HG02610 (cell line): ENCODE results near the gene KIAA1217.

Experiments
- ATAC-seq: cut with Tn5 transposase; IDR thresholded peaks from one replicate; pipeline ENCODE4 v1.9.1; 2021; ENCODE audit warnings: mild to moderate bottlenecking, moderate library complexity; ENCODE audit not compliant: unreplicated experiment

KIAA1217 gene

DNA sequence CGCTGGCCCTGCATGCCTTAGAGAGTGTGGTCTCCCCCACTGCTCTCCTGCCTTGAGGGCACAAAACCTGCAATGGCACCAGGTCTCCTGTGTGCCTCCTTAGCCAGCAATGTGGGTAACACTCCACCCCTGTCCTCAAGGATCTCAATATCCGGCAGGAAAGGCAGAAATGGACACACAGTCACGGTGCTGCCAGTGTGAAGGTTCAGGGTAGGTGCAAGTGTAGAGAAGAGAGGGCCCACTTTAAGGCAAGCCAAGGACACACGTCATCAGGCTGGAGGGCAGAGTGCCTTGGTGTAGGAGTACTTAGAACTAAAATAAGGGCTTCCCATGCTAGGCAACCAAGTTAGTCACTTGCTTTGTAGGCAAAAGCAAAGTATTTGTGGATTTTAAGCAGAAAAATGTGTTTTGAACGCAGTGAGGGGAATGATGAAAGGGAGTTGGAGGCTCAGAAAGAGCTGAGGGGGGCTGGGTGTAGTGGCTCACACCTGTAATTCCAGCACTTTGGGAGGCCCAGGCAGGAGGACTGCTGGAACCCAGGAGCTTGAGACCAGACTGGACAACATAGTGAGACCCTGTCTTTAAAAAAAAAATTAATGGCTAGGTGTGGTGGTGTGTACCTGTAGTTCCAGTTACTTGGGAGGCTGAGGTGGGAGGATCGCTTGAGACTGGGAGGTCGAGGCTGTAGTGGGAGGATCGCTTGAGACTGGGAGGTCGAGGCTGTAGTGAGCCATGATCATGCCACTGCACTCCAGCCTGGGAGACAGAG lies 361.9 kb downstream of the KIAA1217 start:
- no peak for ATAC-seq

- ATAC-seq: no peak
These were observed 363.0 kb downstream of the KIAA1217 start for GRCh38 chr10:24571870-24572450.

DNA sequence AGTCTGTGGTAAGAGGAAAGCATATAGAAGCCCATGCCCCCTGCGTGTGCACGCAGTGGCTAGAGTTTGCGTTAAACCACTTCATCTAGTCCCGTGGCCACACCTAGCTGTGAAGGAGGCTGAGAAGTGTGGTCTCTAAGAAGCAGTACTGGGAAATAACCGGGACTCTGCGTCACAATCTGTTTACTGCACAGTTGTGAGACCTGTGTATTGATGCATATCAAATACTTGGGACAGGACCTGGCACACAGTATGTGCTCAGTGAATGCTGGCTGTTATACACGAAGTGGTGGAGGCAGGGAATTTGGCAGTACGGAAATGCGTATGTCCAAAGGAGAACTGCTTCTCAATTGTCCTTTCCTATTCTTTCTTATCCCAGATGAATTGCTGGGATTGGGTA lies 365.2 kb downstream of the KIAA1217 start:
- no peak for ATAC-seq

- no peak for ATAC-seq
These were observed 365.7 kb downstream of the KIAA1217 start for GRCh38 chr10:24574578-24575155.

DNA sequence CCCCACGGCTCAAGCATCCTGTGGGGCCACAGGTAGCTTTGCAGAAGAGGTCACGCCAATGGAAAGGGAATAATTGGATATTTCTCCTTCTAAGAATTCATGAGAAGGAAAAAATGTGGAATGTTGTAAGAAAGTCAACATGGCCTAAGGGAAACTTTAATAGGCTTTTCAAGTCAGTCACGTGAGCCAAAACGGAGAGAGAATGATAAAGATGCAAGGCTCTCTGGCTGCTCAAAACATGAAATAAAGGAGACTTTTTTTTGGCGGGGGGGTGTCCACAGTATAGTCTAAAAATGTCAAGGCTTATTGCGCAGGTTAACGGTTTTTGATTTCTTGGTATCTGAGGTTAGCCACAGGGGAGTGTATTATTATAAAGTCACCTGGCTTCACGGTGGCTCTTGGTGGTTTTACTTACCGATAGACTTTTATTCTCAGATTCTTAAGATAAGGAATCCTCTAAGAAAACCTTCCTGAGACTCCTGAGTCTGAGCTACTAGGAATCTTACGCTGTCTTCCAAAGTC lies 366.6 kb downstream of the KIAA1217 start:
- no peak for ATAC-seq

DNA sequence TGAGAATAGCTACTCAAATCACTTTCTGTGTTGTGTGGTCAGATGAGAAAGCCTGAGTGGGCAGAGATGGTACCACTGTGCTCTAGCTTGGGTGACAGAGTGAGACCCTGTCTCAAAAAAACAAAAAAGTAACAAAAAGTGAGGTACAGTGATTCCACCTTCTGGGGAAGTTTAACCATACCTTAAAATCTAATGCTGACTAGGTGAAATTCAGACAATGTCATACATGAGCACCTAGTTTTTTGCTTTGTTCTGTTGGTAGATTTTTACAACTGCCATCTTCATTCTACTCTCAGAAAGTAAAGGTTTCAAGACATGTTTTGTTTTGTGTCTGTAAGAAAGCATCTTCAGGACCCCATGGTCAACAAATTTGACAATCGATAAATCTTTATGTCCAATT lies 370.5 kb downstream of the KIAA1217 start:
- no peak for ATAC-seq

DNA sequence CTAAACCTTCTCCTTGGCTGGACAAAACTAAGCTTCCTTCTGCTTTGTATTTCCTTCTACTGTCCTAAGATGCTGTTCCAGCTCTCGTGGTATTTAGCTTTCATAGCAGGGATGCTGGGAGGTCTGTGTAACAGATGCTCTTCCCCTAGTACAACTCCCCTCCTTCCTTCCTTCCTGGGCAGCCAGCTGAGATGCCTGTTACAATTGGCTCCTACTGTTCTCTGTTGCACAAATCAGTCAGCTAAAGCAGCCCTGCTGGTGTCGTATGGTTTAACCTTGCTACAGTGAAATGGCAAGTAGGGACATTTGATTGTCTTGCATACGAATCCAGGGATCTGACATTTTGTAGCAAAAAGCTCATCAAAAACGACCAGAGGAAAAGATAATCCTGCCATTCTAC lies 371.0 kb downstream of the KIAA1217 start:
- ATAC-seq: no peak

DNA sequence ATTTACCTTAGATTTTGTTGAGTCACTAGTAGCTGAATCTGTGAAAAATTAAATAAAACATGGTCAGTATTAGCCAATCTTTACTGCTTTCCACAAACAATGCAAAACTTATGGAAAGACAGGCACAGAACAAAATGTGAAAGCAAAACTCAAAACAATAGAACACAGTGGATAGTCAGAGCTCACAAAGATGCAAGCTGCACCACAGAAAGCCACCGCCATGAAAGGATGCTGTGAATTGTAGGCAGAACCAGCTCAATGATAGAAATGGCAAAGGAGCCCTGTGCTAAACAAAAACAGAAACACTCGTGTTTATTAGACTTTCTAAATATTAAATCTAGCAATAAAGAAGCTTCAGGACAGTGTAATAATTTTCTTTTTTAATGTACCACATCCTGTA lies 380.3 kb downstream of the KIAA1217 start:
- no peak for ATAC-seq

GRCh38 chr10:24590697-24591457 lies 381.9 kb downstream of the KIAA1217 start:
- no peak for ATAC-seq

DNA sequence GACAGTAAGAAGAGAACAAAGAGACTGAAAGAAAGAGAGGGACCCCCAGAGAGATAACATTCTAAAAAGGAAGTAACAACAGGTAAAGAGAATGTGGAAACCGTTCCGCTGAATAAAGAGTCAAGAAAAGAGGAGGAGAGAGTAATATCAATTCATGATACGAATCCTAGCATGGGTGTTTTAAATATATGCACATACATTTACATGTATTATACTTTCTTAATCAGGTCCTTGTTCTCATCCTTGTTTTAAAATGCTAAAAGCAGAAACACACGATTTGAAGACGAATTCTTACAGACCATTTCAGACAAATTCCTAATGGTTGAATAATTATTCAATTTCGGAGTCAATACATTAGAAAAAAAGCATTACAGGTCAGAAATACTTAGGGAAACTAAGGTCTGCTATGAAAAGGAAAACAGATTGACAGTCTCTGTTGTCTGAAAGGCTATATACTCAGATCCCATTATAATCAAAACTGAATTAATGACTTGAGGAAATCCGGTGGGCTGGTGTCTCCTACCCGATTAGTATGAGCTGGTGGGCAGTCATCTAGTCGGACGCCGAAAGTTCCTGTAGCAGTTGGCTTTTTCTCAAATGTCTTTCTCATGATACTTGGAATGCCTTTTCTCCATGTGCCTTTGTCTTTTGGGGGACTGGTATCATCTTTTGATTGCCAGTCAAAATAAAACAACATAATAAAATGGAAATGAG lies 387.4 kb downstream of the KIAA1217 start:
- no peak for ATAC-seq

DNA sequence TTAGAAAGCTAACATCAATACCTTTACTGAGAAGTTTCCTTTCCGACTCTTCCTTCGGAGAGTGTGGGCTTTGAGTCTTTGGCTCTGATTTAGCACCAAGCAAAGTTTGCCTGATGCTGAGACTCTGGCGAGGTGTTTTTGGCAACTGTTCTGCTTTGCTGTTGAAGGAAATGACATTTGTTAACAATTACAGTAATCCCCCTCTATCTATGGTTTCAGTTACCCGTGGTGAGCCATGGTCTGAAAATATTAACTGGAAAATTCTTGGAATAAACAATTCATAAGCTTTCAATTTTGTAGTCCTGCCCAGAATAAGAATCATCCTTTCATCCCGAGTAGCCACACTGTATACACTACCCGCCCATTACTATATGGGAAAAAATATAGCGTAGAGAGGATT lies 388.5 kb downstream of the KIAA1217 start:
- ATAC-seq: no peak
